ENCODE data around the gene CCDC88B.

Gene CCDC88B

DNA sequence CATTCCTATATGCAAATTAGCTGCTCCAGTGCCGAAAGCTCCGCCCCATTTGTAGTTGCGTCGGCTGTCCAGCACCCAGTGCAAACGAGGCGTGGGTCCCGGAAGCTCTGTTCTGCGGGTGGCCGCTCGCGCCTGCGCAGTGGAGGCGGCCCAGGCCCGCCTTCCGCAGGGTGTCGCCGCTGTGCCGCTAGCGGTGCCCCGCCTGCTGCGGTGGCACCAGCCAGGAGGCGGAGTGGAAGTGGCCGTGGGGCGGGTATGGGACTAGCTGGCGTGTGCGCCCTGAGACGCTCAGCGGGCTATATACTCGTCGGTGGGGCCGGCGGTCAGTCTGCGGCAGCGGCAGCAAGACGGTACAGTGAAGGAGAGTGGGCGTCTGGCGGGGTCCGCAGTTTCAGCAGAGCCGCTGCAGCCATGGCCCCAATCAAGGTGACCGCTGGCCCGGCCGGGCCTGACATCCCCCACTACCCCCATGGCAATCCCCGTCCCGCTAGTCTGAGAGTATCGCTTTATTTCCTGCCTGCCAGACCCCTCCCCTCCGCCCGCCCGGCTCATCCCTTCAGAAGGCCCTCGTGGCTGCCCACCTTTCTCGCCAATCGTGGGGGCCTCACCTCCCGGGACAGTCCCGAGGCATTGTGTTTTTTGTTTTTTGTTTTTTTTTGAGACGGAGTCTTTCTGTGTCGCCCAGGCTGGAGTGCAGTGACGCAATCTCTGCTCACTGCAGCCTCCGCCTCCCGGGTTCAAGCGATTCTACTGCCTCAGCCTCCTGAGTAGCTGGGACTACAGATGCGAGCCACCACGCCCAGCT lies 21.8 kb upstream of the CCDC88B start, which contains the start of gene PRDX5:
Gene PRDX5 (plus strand): TSS at position 161 of the 805 bp plus-strand sequence. CDS start 95 bp downstream, at position 256.
- TF ChIP-seq, protein P1, sequence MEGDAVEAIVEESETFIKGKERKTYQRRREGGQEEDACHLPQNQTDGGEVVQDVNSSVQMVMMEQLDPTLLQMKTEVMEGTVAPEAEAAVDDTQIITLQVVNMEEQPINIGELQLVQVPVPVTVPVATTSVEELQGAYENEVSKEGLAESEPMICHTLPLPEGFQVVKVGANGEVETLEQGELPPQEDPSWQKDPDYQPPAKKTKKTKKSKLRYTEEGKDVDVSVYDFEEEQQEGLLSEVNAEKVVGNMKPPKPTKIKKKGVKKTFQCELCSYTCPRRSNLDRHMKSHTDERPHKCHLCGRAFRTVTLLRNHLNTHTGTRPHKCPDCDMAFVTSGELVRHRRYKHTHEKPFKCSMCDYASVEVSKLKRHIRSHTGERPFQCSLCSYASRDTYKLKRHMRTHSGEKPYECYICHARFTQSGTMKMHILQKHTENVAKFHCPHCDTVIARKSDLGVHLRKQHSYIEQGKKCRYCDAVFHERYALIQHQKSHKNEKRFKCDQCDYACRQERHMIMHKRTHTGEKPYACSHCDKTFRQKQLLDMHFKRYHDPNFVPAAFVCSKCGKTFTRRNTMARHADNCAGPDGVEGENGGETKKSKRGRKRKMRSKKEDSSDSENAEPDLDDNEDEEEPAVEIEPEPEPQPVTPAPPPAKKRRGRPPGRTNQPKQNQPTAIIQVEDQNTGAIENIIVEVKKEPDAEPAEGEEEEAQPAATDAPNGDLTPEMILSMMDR (conservative IDR thresholded peaks at IDR 0.05; ENCODE audit: control insufficient read depth, insufficient read depth, low read depth, low read length), result no peak
- peak within 1 kb of the TSS; percentile 92 for H3K4me3 ChIP-seq (ENCODE audit: control insufficient read depth, low read depth, low read length)
- DNase-seq (ENCODE audit: low read depth), result peak; percentile 93

DNA sequence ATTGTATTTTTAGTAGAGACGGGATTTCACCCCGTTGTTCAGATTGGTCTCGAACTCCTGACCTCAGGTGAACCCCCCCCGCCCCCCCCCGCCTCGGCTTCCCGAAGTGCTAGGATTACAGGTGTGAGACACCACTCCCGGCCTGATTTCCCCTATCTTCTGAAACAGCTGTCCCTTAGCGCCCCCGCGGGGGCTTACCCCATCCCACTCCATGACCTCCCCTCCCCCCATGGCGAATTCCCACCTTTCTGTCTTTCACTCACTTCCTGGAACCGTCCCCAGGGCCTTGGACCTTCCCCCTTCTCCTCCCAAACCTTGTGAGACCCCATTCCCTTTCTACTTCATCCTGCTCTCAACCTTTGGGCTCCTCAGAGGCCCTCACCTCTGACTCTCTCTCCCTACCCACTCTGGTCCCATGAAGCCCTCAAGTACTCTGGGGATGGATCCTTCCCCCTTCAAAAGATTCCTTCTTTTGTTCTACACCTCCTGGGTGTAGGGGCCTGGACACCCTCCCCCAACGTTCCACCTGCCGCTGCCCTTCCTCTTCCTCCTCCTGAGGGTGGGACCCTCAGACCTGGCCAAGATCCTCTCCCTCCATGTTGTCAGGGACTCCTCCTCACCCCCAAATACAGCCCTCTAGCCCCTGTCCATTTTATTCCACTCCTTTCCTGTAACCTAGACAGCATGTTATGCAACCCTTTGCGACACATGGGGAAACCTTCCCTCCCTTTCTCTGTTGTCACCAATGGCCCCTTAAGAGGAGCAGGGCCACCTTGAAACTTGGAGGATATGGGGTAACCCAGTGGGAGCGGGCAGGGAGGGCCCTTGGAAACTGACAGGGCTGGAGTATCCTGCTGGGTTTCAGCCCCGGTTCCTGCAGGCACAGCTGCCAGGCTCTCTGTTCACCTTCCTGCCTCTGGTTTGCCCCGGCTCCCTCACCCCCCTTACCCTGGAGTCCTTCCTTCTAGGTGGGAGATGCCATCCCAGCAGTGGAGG lies 20.9 kb upstream of the CCDC88B start:
- DNase-seq (ENCODE audit: low read depth), result no peak
- TF ChIP-seq, protein P1 (conservative IDR thresholded peaks at IDR 0.05; ENCODE audit: control insufficient read depth, insufficient read depth, low read depth, low read length), result no peak
- H3K4me3 ChIP-seq (ENCODE audit: control insufficient read depth, low read depth, low read length), result peak overlapping the region; percentile 92

DNA sequence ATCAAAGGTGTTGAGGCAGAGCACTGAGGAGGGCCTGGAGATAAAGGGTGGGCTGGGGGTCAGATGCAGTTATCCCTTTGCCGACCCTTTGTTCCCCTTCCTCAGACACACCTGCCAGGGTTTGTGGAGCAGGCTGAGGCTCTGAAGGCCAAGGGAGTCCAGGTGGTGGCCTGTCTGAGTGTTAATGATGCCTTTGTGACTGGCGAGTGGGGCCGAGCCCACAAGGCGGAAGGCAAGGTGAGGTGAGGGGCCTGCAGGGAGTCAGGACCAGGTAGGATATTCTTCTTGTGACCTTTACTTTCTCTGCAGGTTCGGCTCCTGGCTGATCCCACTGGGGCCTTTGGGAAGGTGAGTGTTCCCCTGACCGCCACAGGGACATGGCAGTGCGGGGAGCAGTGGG lies 19.4 kb upstream of the CCDC88B start:
- H3K4me3 ChIP-seq (ENCODE audit: control insufficient read depth, low read depth, low read length), result no peak overlapping the region
- TF ChIP-seq, protein P1 (conservative IDR thresholded peaks at IDR 0.05; ENCODE audit: control insufficient read depth, insufficient read depth, low read depth, low read length), result no peak

DNA sequence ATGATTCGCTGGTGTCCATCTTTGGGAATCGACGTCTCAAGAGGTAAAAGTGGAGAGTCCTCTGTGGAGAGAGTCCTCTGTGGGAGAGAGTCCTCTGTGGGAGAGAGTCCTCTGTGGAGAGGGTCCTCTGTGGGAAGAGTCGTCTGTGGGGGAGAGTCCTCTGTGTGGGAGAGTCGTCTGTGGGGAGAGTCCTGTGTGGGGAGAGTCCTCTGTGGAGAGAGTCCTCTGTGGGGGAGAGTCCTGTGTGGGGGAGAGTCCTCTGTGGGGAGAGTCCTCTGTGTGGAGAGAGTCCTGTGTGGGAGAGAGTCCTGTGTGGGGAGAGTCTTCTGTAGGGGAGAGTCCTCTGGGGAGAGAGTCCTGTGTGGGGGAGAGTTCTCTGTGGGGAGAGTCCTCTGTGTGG lies 19.0 kb upstream of the CCDC88B start:
- H3K4me3 ChIP-seq (ENCODE audit: control insufficient read depth, low read depth, low read length), result no peak overlapping the region
- DNase-seq (ENCODE audit: low read depth), result no peak
- TF ChIP-seq, protein P1 (conservative IDR thresholded peaks at IDR 0.05; ENCODE audit: control insufficient read depth, insufficient read depth, low read depth, low read length), result no peak

More for the DNA sequence above, 19.4 kb upstream of the CCDC88B start:
- no peak for DNase-seq (ENCODE audit: low read depth)

DNA sequence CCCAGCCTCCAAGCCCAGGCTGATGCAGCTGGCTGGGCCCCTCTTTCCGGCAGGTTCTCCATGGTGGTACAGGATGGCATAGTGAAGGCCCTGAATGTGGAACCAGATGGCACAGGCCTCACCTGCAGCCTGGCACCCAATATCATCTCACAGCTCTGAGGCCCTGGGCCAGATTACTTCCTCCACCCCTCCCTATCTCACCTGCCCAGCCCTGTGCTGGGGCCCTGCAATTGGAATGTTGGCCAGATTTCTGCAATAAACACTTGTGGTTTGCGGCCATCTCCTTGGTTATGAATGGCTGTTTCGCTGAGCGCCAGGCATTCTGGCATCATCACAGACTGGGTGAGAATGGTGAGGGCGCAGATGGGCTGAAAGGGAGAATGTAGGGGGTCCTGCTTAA lies 18.5 kb upstream of the CCDC88B start:
- TF ChIP-seq, protein P1 (conservative IDR thresholded peaks at IDR 0.05; ENCODE audit: control insufficient read depth, insufficient read depth, low read depth, low read length), result no peak
- DNase-seq (ENCODE audit: low read depth), result no peak
- H3K4me3 ChIP-seq (ENCODE audit: control insufficient read depth, low read depth, low read length), result no peak overlapping the region

DNA sequence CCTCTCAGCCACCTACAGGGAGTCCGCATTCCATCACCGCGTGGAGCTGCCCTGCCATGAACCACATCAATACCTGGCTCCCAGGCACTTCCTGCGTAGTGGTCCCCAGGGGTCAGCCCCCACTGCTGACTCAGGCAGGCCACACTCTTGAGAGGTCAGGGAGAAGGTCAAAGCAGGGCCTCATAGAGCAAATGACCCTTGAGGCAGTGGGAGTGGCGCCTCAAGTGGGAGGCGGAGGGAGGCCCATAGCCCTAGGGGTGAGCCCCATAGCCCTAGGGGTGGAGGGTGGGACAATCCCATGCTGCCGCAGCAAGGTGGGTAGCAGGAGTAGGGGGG lies 17.1 kb upstream of the CCDC88B start:
- no peak for DNase-seq (ENCODE audit: low read depth)
- TF ChIP-seq, protein P1 (conservative IDR thresholded peaks at IDR 0.05; ENCODE audit: control insufficient read depth, insufficient read depth, low read depth, low read length), result no peak

More for the DNA sequence above, 17.1 kb upstream of the CCDC88B start:
- no peak overlapping the region for H3K4me3 ChIP-seq (ENCODE audit: control insufficient read depth, low read depth, low read length)
